LNCAP (cell line): Measurements from ENCODE around the gene RNASE9.

Experiments used
- CTCF ChIP-seq: fragments of 450-650 bp; IDR thresholded peaks from 2 replicates; pipeline ENCODE4 v1.5.1; 2017; ENCODE audit warnings: mild to moderate bottlenecking

RNASE9 gene

DNA sequence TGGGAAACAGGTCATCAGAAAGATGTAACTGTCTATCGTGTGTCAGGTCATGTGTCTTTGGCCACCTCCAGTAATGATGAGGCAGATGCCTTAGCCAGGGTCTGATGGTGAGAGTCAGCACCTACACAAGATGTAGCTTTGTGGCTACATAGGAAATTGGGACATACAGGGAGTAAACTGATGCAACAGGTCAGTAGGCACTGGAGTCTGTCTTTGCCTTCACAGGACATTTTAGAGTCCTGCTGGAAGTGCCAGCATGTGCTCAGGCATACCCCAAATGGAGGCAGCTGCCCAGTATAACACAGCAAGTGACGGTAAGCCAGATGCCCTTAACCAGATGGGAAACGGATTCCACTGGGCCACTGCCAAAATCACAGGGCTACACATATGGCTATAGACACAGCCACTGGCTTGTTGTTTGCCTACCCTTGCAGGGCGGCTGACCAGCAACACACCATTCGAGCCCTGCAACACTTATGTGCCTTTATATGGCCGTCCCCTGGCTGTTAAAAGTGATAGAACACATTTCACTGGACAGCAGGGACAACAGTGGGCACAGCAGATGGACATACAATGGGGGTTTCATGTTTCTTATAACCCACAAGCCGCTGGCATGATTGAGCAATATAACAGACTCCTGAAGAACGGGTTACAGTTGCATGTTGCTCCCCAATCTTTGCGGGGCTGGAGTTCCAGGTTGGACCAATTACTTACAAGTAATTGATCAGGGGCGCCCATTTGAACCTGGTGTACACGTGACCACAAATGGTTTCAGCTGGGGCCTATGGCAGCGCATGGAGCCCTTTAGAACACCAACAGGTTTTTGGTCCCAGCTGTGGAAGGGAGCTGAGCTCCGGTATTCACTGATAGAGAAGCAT, 43.2 kb upstream of the RNASE9 start:
- TF ChIP-seq CTCF, result no peak

DNA sequence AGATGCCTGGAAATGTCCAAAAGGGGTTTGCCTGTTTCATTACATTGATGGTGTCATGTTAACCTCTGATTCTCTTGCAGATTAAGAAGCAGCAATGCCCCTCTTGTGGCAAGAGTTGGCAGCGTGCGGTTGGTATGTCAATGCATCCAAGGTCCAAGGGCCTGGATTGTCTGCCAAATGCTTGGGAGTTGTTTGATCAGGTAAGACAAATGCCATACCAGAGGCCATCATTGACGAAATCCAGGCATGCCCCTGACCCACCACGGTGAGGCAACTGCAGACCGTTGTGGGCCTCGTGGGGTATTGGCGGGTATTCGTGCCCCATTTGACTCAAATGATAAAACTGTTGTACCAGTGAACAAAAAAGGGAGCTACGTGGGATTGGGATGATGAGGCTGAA, 41.7 kb upstream of the RNASE9 start:
- no peak for TF ChIP-seq CTCF

DNA sequence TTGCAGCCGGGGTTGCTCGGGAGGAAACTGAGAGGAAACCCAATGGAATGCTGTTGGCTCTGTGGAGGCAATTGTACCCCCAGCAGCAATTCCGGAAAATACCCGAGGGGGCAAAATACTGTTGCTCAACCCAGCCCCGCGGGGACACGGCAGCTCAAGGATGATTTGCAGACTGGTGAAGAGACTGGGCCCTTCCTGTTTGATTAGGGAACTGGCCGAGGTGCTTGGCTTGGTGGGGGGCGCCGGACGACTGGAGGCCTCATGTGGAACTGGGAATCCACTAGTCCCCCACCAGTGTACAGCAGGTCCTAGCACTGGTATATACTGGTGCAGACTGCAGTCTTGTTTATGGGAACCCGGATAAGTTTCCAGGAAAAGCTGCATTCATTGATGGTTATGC, 40.7 kb upstream of the RNASE9 start:
- TF ChIP-seq CTCF, result no peak

GRCh38 chr14:20597108-20597507, 36.3 kb upstream of the RNASE9 start:
- TF ChIP-seq CTCF, result no peak

- no peak for TF ChIP-seq CTCF
Measured at GRCh38 chr14:20592574-20592973, 31.7 kb upstream of the RNASE9 start.

GRCh38 chr14:20591235-20591634, 30.4 kb upstream of the RNASE9 start, which contains the start of gene RNASE12:
Gene RNASE12, minus strand, starts transcription at chr14:20591376. Its CDS starts 653 bp downstream, at chr14:20590723.
- no peak for TF ChIP-seq CTCF

- TF ChIP-seq CTCF, result no peak
Measured at GRCh38 chr14:20587489-20588154, 26.8 kb upstream of the RNASE9 start, which contains the start of gene RNASE11. Gene RNASE11, minus strand, starts transcription at chr14:20588001.
